Panc1 (cell line): ENCODE data around the gene INMT. TPM values are rescaled to one million over a fixed set of nuclear protein-coding genes. Genes with fewer than 3 reads are reported as not detected.

Experiments
- ATAC-seq: fragments of 200-7000 bp; cut with Tn5 transposase; 2 replicates; pipeline ENCODE4 v1.9.1; 2020; ENCODE audit warnings: mild to moderate bottlenecking, moderate library complexity
- BruUV-seq: library from RNA; stranded (reverse); fragments of 400-500 nt; replicated peaks from 2 replicates; lab custom pipeline; 2021; lab: Mats Ljungman, UMichigan
- CTCF ChIA-PET: fragments of 300-600 bp; sonication (Branson Sonifier 250); formaldehyde crosslinking; loops from one replicate; lab custom pipeline; 2022; ENCODE audit warnings: antibody characterized with exemption; lab: Charles Lee
- POLR2A ChIA-PET: fragments of 300-600 bp; sonication (Branson Sonifier 250); formaldehyde crosslinking; loops from one replicate; lab custom pipeline; 2022; ENCODE audit warnings: antibody characterized with exemption; lab: Charles Lee
- DNase-seq: peaks from one replicate; pipeline ENCODE4 v3.0.0-alpha.2; 2010; ENCODE audit warnings: low read depth, low spot score
- H3K27ac ChIP-seq: 2 replicates; pipeline ENCODE4 v1.5.1; 2011; ENCODE audit warnings: mild to moderate bottlenecking, low read length, inconsistent platforms
- H3K27me3 ChIP-seq: fragments of 200-500 bp; sonication (Bioruptor generic); 2 replicates; pipeline ENCODE4 v1.6.0; 2014; ENCODE audit warnings: low read length, inconsistent platforms; ENCODE audit not compliant: control insufficient read depth, insufficient read depth
- H3K36me3 ChIP-seq: fragments of 200-500 bp; sonication (Bioruptor generic); 2 replicates; pipeline ENCODE4 v1.5.1; 2014; ENCODE audit warnings: inconsistent platforms, mild to moderate bottlenecking, low read length, moderate library complexity; ENCODE audit not compliant: control insufficient read depth, insufficient read depth
- H3K4me1 ChIP-seq: 2 replicates; pipeline ENCODE4 v1.5.1; 2011; ENCODE audit warnings: inconsistent platforms, mild to moderate bottlenecking, low read length, moderate library complexity; ENCODE audit not compliant: control insufficient read depth, insufficient read depth
- H3K4me3 ChIP-seq, 2 experiments: 2 replicates each; pipeline ENCODE4 v1.5.1; 2011 to 2012; ENCODE audit warnings: low read depth in 2 of 2, low read length in 2 of 2, mild to moderate bottlenecking in 2 of 2, inconsistent platforms in 1 of 2, moderate library complexity in 1 of 2
- H3K9me3 ChIP-seq: fragments of 200-500 bp; sonication (Bioruptor generic); 2 replicates; pipeline ENCODE4 v1.5.1; 2014; ENCODE audit warnings: low read depth, mild to moderate bottlenecking, inconsistent platforms, low read length, moderate library complexity; ENCODE audit not compliant: control insufficient read depth, insufficient read depth
- CTCF ChIP-seq: fragments of 450-650 bp; IDR thresholded peaks from 2 replicates; pipeline ENCODE4 v1.5.1; 2017; ENCODE audit warnings: mild to moderate bottlenecking
- POLR2AphosphoS5 ChIP-seq: IDR thresholded peaks from 2 replicates; pipeline ENCODE4 v1.6.1; 2012; ENCODE audit warnings: mild to moderate bottlenecking, low read depth, low read length, moderate library complexity
- REST ChIP-seq, 2 experiments: IDR thresholded peaks; 2 replicates each; pipeline ENCODE4 v1.6.1; 2011 to 2012; ENCODE audit warnings: low read depth in 2 of 2, control low read depth in 1 of 2, low read length in 1 of 2, mild to moderate bottlenecking in 1 of 2, moderate library complexity in 1 of 2; ENCODE audit not compliant: insufficient read depth in 1 of 2
- SIN3A ChIP-seq: IDR thresholded peaks from 2 replicates; pipeline ENCODE4 v1.6.1; 2012; ENCODE audit warnings: low read depth, mild to moderate bottlenecking, low read length, moderate library complexity, borderline replicate concordance; ENCODE audit not compliant: insufficient read depth
- TCF7L2 ChIP-seq: IDR thresholded peaks from 2 replicates; pipeline ENCODE4 v1.6.1; 2011; ENCODE audit warnings: mild to moderate bottlenecking, low read depth, low read length, inconsistent platforms
- in situ Hi-C: cut with HindIII; loops from 2 replicates; pipeline ENCODE4 v1.10.0; 2016; ENCODE audit warnings: low sequenced_read_pairs, low pct_unique_long_range_greater_than_20kb
- intact Hi-C: fragments of 100-400 bp; cut with micrococcal nuclease; formaldehyde crosslinking; loops from one replicate; pipeline ENCODE4 v1.10.0; 2022; ENCODE audit not compliant: unreplicated experiment
- total RNA-seq: library from RNA; stranded (reverse); gene quantifications from one replicate; pipeline ENCODE4 v1.2.1, GENCODE V29; 2021; ENCODE audit not compliant: unreplicated experiment

INMT gene
- total RNA-seq, 1 experiment from 2014 or later, result 0.13 TPM

GRCh38 chr7:30740417-30741181, 11.3 kb upstream of the INMT start:
- TF ChIP-seq REST (IDR thresholded peaks at IDR 0.05; ENCODE audit: insufficient read depth in 1 of 2, low read depth in 2 of 2, low read length in 1 of 2), result 0 out of 4 replicates have a peak, but pooled peaks of 1 of the 2 experiments have one; percentile 61
- TF ChIP-seq SIN3A, result no peak
- no peak for TF ChIP-seq TCF7L2
- peak; percentile 100 for TF ChIP-seq CTCF
- peak; percentile 92 for ATAC-seq
- Histone ChIP-seq H3K27me3 (peaks cover 4% of the 10 kb centered on the region; the same call in 1 of the 2 replicates), H3K36me3 (no peaks in the 10 kb centered on the region), H3K27ac (no peak overlapping the region), H3K4me3 (no peak overlapping the region), H3K4me1 (no peaks in the 10 kb centered on the region), H3K9me3 (no peaks in the 10 kb centered on the region)
- peak; percentile 62 for DNase-seq
- BruUV-seq, result no TSS peak
- ChIA-PET CTCF (interaction anchor here (0.7 to 1.7 kb wide), 3 partner anchors 11 to 115 kb away, joined by 4 read pairs; no protein-coding TSS in a partner anchor), POLR2A (no interaction called here)
- intact Hi-C loops (loop anchor here (5.0 kb wide), 1 partner anchor 113 kb away; no protein-coding TSS in a partner anchor), in situ Hi-C loops (no loop called here)

- H3K36me3 ChIP-seq, result no peaks in the 10 kb centered on the region
- POLR2A ChIA-PET, result no interaction called here
- DNase-seq (no peak), ATAC-seq (no peak)
- H3K27me3 ChIP-seq, result peaks cover 4% of the 10 kb centered on the region; the same call in 1 of the 2 replicates
- CTCF ChIA-PET, result no interaction called here
- H3K4me3 ChIP-seq, result no peak overlapping the region
- no peak for TF ChIP-seq REST (IDR thresholded peaks at IDR 0.05; ENCODE audit: insufficient read depth in 1 of 2, low read depth in 2 of 2, low read length in 1 of 2)
- no peak for TF ChIP-seq SIN3A
- no peak for TF ChIP-seq TCF7L2
- no peak for TF ChIP-seq CTCF
- no peak for TF ChIP-seq POLR2AphosphoS5
- intact Hi-C loops, result loop anchor here (5.0 kb wide), 1 partner anchor 114 kb away; no protein-coding TSS in a partner anchor
- no TSS peak for BruUV-seq
- in situ Hi-C loops, result no loop called here
- H3K9me3 ChIP-seq, result no peaks in the 10 kb centered on the region
- H3K27ac ChIP-seq, result no peak overlapping the region
- no peaks in the 10 kb centered on the region for H3K4me1 ChIP-seq
Measured at GRCh38 chr7:30741289-30741688, 10.6 kb upstream of the INMT start.
